DLD1 (cell line): ENCODE results near the gene MALAT1.
"Not testable (repeated sequence)": the region's sequence is repeated elsewhere in the genome, so short reads cannot be mapped to it uniquely, and the experiment has no call there.

Experiments
- in situ Hi-C: cut with HindIII; loops from 2 replicates; pipeline ENCODE4 v1.10.0; 2017; ENCODE audit warnings: low sequenced_read_pairs

MALAT1 gene

GRCh38 chr11:65516135-65516968, 17.5 kb downstream of the MALAT1 start:
- in situ Hi-C loops, result no loop called here

GRCh38 chr11:65518941-65519549, 20.2 kb downstream of the MALAT1 start:
- in situ Hi-C loops, result not testable (repeated sequence)

- in situ Hi-C loops, result not testable (repeated sequence)
These were observed 23.1 kb downstream of the MALAT1 start for GRCh38 chr11:65521777-65522521.

- in situ Hi-C loops, result not testable (repeated sequence)
These were observed 24.1 kb downstream of the MALAT1 start for GRCh38 chr11:65522718-65523630.

GRCh38 chr11:65523631-65523968, 24.8 kb downstream of the MALAT1 start:
- in situ Hi-C loops, result not testable (repeated sequence)

- in situ Hi-C loops, result no loop called here
These were observed 25.3 kb downstream of the MALAT1 start for GRCh38 chr11:65524014-65524740.

GRCh38 chr11:65524741-65525545, 26.1 kb downstream of the MALAT1 start, which contains the start of gene SCYL1:
TSS of gene SCYL1 (plus strand) at chr11:65525083. CDS start at chr11:65525154, 71 bp downstream.
- in situ Hi-C loops, result no loop called here

GRCh38 chr11:65525546-65526480, 27.0 kb downstream of the MALAT1 start:
- in situ Hi-C loops, result no loop called here

GRCh38 chr11:65526744-65527143, 27.9 kb downstream of the MALAT1 start:
- in situ Hi-C loops, result no loop called here

GRCh38 chr11:65528819-65529350, 30.0 kb downstream of the MALAT1 start:
- in situ Hi-C loops, result no loop called here

- in situ Hi-C loops, result no loop called here
These were observed 30.8 kb downstream of the MALAT1 start for GRCh38 chr11:65529475-65530156.

- in situ Hi-C loops, result no loop called here
These were observed 31.3 kb downstream of the MALAT1 start for GRCh38 chr11:65530157-65530496.

GRCh38 chr11:65532388-65533064, 33.7 kb downstream of the MALAT1 start:
- in situ Hi-C loops, result no loop called here

- in situ Hi-C loops, result no loop called here
These were observed 36.3 kb downstream of the MALAT1 start for GRCh38 chr11:65535102-65535501.

- in situ Hi-C loops, result no loop called here
These were observed 37.8 kb downstream of the MALAT1 start for GRCh38 chr11:65536412-65537295.

- in situ Hi-C loops, result no loop called here
These were observed 38.4 kb downstream of the MALAT1 start for GRCh38 chr11:65537296-65537597.
